Endometrial microvascular endothelial cells (primary cell): ENCODE measurements around the gene PGS1. TPM values are rescaled to one million over a fixed set of nuclear protein-coding genes. Genes with fewer than 3 reads are reported as not detected.

ENCODE experiments used
- in situ Hi-C: cut with HindIII; loops from 2 replicates; pipeline ENCODE4 v1.10.0; 2017; ENCODE audit warnings: low sequenced_read_pairs, low pct_unique_long_range_greater_than_20kb; ENCODE audit errors: inconsistent ontology term
- total RNA-seq: library from RNA; depleted of rRNA; stranded (reverse); fragments of >200 nt; gene quantifications from one replicate; pipeline ENCODE4 v1.2.3, GENCODE V29; 2015; ENCODE audit errors: inconsistent ontology term

The PGS1 gene
- total RNA-seq, 1 donor from 2014 or later, result 37.5 TPM

DNA sequence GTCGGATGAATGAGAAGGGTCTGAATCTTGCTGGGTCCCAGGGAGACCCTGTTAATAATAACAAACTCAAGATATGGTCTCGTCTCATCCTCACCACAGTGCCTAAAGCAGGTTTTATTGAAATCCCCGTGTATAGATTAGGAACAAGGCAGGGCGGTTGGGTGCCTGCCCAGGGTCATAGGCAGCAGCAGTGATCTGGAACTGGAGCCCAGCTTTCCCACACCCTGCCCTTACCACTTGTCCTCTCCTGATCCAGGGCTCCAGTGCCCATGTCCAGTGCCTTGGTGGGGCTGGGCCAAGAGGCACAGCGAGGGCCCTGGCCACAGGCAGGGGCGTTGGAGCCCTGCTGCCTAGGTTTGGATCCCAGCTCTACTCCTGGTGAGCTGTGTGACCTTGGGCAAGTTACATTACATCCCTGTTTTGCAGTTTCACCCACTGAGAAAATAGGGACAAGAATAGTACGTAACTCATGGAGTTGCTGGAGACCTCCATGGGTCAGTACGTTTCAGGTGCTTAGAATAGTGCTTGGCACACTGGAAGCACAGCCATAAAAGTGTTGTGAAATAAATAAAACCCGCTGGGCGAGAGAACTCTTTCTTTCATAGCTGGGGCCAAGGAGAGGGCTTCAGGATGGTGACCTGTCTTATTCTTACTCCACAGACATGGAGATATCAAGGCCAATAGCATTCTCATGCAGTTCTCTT is 32.5 kb upstream of the PGS1 start:
- in situ Hi-C loops, result no loop called here

DNA sequence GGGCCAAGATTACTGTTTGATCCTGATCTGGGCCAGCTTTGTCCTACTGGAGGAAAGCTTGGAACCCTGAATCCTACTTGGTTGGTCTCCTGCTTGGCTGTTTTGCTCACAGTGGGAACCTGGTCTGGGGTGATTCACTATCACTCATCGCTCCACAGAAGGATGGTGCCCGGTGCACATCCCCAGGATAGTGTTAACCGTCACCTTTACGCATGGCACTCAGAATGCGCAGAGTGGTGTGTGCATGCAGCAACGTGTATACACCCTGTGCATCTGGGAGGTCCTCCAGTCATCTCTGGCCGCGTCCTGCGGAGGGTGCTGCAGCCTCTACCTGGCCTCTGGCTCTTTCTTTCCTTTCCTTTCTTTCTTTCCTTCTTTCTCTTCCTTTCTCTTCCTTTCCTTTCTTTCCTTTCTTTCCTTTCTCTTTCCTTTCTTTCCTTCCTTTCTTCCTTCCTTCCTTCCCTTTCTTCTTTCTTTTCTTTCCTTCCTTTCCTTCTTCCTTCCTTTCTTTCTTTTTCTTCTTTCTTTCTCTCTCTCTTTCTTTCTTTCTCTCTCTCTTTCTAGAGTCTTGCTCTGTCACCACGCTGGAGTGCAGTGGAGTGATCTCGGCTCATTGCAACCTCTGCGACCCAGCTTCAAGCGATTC is 31.7 kb upstream of the PGS1 start:
- in situ Hi-C loops, result no loop called here

DNA sequence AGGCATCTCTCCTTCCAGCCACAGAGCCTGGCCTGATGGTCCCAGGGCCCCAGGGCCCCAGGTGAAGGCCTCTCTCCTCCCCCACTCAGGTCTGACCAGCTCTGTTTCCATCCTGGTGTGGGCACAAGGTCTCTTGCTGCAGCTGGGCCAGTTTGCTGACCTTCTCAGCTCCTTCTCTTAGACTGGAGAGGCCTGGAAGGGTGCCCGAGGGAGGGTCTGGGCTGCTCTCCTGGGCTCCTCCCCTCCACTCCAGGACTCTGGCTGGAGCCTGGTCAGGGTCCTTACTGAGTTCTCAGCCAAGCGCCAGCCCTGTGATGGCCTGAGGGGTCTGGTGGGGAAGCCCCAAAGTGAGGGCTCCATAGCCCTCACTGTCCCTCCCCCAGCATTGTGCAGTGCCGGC is 31.0 kb upstream of the PGS1 start:
- in situ Hi-C loops, result no loop called here

DNA sequence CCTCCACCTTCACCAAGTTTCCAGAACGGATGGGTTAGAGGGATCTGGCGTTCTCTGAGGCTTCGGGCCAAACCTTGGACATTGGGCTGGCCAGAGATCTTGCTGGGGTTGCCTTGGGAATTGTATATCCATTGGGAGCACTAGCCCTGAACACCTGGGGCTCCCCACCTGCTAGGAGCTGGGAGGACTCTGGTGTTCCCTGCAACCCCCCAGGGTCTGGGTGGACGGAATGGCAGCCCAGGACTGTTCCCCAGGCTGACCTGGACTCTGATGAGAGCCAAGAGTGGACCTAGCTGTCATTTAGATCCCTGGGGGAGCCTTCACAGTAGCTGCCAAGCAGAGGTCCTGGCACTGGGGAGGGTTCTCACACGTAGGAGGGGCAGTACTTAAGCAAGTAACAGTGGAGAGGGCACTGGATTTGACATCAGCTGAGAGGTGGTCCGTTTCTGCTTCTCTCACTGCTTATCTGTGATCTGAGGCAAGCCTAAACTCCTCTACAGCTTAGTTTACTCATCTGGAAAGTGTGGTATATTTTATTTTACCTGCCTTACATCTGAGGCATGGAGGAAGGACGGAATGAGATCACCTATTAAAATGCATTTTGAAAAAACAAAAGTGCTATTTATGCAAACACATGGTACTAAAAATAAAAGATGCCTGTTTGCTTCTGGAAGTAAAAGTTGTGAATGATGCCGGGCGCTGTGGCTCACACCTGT is 30.2 kb upstream of the PGS1 start:
- in situ Hi-C loops, result no loop called here

DNA sequence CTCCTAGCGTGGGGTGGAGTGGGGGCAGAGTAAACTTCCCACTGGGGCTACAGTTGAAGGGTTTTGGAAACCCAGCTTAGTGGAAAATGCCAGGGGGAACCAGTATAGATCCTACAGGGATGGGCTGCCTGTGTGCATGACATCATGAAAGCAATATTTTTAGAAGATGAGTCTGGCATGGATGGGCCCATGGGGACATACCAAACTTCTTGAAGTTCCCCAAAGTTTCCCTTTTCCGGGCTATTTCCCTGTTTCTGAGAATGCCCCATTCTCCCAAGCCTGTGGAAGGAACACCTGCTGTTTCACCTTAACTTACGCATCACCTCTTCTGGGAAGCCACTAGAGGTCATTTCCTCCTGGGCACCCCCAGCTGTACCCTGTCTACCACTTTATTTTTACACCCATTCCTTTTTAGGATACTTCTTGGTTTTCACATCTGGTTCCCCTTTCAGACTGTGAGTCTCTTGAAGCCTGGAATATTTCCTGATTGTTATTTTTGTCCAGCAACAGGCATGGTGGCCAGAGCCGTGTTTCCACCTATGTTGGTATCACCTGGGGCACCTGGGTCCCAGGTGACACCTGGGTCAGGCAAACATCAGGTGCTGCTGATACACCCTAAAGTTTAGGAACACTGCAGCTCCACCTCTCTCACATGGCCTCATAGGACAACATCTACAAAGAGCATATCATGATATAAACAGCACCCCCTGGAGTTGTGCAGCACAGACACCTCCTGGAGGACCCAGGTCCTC is 28.4 kb upstream of the PGS1 start:
- in situ Hi-C loops, result no loop called here

DNA sequence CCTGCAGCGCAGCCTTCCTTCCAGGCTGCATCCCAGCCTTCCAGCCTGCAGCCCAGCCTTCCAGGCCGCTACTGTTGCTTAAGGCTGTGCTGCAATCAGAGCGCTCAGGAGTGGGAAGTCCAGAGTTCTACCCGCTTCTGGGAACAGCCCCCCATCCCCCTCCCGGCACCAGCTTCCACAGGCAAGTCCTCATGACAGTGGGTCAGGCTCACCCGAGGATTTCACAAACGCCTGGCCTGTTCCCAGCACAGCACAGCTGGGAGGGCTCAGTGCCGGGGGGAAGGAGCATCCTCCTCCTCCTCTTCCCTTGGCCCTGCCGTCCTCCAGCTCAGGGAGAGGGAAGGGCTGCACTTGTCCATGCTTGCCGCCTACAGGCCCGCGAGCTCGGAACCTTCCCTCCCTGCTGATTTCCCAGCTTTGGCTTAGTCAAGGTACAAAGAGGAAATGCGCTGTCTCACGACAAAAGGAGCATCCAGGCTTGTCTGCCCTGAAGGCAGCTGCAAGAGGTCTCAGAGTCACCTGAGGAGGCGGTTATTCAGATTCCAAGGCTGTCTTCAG is 26.9 kb upstream of the PGS1 start:
- in situ Hi-C loops, result no loop called here

DNA sequence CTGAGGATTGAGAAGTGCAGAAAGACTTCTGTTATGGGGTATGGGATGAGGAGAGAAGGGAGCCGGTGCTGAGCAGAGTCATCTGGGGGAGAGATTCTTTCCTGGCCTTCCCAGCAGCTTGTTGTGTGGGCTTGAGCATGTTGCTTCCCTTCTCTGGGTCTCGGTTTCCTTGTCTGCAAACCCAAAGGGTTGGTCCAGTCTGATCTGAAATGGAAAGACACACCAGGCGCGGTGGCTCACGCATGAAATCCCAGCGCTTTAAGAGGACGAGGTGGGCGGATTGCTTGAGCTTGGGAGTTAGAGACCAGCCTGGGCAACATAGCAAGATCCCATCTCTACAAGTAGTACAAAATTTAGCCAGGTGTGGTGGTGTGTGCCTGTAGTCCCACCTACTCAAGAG is 24.6 kb upstream of the PGS1 start:
- in situ Hi-C loops, result no loop called here

DNA sequence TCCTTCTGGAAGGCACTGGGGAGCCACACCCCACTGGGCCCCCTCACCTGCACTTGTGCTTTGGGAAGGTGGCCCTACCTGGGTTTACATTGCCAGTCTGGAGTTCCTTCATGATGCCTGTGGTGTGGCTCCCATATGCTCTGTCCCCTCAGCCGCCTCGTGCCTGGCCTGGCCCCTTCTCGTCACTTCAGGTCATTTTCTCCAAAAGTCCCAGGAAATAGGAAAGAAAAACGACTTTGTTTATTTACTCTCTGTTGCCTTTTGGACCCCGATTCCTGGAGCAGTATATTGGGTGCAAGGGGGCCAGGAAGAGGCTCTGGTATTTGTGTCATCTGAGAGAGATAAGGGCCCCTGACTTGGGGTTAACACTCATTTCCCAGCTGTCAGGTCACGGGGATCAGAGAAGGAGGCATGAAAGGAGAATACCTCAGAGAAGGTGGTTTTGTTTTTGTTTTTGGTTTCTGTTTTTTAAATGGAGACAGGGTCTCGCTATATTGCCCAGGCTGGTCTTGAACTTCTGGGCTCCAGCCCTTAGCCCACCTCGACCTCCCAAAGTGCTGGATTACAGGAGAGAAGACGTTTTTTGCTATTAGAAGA is 23.3 kb upstream of the PGS1 start:
- in situ Hi-C loops, result no loop called here

DNA sequence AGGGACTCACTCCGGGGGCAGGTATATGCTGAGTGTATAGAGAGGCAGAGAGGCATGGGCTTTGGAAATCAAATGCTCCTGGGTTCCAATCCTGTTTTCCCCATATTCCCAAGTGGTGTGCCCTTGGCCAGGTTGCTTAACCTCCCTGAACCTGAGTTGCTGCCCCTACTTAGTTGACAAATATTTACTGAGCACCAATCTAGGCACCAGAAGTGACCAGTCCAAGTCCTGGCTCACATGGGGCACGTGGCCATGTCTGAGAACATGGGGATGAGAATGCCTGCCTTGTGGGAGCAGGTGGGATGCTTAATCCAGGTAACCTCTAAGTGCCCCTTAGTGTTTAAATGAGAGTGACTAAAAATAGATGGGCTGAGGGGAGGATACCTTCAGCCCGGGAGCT is 22.7 kb upstream of the PGS1 start:
- in situ Hi-C loops, result no loop called here

DNA sequence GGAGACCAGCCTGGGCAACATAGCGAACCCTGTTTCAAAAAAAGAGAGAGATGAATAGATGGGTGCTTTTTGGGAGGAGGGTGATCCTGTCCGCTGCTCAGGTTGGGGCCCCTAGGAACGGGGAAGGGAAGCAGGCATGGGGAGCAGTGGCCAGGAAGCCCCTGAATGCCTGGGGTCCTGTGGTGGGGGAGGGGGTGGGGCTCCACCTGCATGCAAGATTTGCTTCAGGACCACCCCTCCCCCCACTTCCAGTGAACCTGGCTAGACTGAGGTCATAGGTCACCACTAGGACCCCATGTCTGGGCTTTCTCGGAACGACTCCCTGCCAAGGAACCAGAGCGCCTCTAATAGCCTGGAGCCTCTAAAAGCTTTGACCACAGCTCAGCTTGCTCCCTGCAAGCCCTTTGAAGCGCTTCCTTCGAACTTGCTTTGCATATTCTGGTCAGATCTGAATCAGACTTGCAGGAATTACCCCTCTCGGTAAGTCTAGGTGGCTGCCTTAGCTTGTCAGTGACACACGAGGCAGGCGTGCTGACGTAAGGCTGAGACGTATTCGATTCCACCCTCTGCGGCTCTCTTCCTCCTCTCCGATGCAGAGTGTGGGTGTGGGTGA is 22.2 kb upstream of the PGS1 start:
- in situ Hi-C loops, result no loop called here

DNA sequence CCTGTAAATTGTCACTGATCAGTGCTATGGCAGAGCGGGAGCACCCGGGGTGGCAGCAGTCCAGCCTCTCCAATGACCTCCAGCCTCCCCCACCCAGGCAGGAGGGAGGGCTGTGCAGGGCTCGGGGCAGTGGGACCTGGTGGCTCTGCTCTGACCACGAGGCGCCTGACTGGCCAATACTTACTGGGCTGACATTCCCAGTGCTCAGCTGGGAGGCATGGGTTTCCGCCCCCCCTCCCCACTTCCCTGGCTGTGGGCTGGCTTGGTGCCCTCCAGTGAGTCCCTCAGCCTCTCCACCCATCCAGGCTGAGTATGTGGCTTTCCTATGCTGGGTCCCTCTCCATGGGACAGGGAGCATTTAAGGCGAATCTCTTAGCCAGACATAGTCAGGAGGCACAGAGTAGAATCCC is 21.3 kb upstream of the PGS1 start:
- in situ Hi-C loops, result no loop called here

DNA sequence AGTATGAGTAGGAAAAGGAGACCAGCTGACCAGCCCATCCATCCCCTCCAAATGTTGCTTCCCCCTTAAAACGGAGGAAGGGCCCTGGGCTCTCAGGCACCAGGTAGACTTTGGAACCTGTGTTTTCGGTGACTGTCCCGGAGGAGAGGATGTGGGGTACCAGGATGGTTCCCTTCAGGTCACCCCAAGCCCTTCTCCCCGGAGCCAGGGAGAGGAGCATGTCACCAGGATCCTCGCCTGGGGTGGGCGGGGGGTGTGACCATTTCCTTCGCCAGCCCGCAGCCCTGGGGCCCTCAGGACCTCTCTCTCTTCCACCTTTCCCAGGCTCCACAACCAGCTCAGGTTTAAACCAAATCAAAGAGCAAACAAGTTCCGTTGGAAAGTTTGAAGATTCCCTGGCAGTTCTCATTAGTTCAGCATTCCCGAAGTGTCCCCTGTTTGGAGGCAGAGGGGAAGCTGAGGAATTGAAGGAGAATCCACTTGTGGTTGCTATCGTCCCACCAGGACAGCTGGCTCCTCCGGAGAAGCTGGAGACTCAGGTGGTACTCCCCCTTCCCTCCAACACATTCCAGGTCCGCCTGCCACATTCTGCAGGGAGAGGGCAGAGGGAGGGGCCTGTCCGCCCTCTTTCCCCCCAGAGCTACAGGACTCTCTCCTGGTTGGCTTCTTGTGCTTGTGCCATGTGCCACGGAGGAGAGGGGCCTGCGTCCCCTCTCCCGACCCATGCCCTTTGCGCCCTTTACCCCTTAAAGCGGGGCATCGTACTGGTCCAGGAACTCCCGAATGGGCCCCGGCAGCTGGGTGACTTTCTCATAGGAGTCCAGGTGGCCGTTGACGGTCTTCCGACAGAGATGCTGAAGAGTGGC is 20.5 kb upstream of the PGS1 start:
- in situ Hi-C loops, result no loop called here

DNA sequence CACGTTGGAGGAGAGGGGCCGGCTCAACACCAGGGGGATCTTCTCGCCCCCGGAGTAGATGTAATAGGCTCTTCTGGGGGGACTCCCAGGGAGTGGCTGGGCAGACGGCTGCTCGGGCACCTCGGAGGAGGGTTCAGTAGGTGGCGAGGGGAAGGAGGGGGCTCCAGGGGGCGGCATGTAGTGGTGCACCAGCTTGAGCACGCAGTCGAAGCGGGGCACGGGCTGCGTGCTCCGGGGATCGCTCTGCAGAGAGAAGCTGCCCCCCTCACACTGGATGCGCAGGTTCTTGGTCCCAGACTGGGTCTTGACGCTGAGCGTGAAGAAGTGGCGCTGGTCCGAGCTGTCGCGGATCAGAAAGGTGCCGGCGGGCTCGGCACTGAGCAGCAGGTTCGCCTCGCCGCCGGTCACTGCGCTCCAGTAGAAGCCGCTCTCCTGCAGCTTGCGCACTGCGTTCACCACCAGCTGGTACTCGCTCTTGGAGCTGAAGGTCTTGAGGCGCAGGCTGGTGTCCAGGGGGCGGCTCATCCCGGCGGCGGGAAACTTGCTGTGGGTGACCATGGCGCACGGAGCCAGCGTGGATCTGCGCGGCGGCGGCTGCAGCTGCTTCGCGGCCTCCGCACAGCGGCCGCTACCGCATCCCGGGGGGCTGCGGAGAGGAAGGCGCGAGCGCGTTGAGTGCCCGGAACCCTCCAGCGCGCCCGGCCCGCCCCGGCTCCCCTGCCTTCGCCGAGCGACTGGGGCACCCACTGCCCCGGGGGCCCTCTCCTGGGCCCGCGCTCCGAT is 19.7 kb upstream of the PGS1 start:
- in situ Hi-C loops, result no loop called here

DNA sequence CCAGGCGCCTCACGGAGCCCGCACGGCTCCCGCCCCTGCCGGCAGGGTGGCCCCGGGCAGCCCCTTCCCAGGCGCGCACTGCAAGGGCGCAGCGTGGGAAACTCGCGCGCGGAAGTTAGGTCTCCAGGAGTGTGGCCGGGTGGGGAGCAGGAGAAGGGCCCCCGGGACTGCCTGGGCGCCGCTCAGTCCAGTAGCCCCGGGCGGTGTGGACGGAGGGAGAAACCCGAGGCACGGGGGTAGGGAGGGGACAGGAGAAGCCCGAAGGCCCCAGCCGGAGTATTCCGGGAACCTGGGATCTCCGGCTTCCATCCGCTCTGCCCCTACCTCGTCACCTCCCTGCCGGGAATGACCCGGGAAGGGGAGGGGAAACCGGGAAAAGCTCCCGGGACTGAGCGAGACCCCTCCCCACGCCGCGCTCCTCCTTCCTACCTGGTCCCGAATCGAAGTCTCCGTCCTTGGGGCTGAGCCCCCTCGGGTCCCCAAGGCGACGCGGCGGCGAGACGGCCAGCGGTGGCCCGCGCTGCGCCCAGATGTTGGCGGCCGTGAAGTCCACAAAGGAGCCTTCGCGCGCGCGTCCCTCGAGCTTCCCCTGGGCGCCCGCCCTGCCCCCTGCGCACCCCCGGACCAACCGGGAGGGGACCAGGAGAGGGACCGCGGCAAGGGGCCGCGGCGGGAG is 19.0 kb upstream of the PGS1 start:
- in situ Hi-C loops, result no loop called here

DNA sequence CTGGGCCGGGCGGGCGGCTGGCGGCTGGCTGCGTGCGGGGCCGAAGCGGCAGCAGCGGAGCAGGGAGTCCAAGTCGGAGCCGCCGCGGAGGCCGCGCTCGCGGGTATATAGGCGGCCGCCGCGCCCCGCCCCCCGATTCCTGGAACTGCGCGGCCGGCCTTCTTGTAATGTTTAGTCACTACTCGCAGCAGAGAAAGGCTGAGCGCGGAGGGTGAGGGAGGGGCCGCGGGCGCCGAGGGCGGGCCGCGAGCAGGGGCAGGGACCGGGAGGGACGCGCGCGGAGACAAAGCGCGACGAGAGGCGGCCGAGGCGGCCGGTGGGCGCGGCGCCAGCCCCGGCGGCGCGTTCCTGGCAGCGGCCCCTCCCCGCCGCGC is 18.5 kb upstream of the PGS1 start, which contains the start of gene SOCS3:
SOCS3 (minus strand) TSS at position 81 of the 374 bp plus-strand sequence. CDS start 982 bp downstream, outside the sequence.
- in situ Hi-C loops, result no loop called here
